Cardiac fibroblast (primary cell): Measurements from ENCODE around the gene NEK4.

Experiments
- DNase-seq, 2 donors: peaks; one replicate each; pipeline versions ENCODE4 v3.0.0 to v3.0.0-alpha.2; 2010; ENCODE audit warnings: low read depth in 2 of 2
- H3K4me3 ChIP-seq, 2 donors: replicated peaks in 1 of 2; 1 replicate in 1 of 2; 2 replicates in 1 of 2; pipeline ENCODE4 v1.5.1; 2011; ENCODE audit warnings: low read depth in 2 of 2, low read length in 2 of 2, mild to moderate bottlenecking in 2 of 2, moderate library complexity in 1 of 2
- TF ChIP-seq, protein P1 (sequence below): IDR thresholded peaks from one replicate; pipeline ENCODE4 v1.5.1; 2011; ENCODE audit warnings: low read depth, mild to moderate bottlenecking, low read length, inconsistent platforms

The NEK4 gene

DNA sequence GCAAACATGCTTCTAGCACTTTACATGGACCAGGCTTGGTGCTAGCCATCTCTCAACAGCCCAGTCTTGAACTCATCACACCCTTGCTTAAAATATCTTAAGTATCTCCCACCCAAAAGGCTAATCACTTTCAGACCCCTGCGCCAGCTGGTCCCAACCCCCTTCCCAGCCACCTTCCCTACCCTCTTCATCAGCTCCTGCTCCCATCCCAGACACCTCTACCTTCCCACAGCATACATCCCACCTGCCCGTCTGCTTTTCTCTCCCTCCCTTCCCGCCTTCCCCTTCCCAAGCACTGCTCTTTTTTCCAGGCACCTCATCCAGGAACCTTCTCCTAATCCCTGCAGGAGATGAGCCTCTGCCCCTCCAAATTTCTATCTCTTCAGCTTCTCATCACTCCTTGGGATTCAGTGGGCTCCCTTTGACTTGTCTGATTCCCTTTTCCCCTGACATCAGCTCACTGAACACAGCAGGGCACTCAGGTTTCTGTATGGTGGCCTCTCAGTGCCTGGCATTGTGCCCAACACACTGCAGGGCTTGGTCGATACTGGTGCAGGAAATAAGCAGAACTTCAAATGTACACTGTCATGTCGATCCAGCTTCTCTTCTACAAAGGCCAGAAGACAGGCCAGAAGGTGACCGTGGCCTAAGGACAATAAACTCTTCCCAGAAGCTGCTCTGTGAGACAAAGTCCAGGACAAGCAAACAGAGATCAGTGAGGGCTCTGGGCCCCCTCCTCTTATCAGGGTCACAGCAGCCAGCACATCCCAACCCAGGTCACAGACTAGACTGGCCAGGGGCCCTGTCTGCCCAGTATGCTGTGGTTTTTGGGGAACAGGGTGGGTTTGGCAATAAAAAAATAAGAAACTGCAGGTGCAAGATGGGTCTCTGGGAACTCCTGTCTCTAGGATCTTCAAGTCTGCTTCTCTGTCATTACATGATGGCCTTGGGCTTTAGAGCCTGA, 4.4 kb upstream of the NEK4 start:
- TF ChIP-seq, protein P1, sequence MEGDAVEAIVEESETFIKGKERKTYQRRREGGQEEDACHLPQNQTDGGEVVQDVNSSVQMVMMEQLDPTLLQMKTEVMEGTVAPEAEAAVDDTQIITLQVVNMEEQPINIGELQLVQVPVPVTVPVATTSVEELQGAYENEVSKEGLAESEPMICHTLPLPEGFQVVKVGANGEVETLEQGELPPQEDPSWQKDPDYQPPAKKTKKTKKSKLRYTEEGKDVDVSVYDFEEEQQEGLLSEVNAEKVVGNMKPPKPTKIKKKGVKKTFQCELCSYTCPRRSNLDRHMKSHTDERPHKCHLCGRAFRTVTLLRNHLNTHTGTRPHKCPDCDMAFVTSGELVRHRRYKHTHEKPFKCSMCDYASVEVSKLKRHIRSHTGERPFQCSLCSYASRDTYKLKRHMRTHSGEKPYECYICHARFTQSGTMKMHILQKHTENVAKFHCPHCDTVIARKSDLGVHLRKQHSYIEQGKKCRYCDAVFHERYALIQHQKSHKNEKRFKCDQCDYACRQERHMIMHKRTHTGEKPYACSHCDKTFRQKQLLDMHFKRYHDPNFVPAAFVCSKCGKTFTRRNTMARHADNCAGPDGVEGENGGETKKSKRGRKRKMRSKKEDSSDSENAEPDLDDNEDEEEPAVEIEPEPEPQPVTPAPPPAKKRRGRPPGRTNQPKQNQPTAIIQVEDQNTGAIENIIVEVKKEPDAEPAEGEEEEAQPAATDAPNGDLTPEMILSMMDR = no peak
- DNase-seq = no peak
- H3K4me3 ChIP-seq = no peak overlapping the region

DNA sequence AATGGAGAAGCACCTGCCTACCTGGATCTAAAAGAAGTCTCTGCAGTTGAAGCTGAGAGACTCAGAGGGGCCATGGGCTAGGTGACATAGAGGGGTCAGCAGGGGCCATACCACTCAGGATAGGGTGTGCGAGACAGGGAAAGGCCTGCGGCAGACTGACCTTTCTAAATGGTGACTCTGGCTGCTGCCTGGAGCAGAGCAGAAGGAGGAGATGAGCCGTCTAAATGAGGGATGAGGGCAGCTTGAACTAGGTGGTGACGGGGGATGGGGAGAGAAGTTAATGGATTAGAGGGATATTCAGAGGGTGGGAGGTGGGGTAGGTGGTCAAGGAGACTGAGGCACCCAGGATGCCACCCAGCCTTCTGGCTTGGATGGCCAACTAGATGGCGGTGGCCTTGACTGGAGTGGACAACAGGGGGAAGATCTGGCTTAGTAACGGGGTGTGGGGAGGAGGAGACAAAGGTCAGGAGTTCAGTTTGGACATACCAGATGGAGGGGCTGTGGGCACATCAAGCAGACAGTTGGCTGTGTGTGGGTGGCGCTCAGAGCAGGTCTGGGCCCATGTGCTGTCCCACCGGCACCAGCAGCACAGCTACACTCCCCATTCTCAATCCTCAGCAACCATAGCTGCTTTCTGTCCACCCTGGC, 3.5 kb upstream of the NEK4 start:
- no peak for DNase-seq
- TF ChIP-seq, protein P1 = no peak
- H3K4me3 ChIP-seq = no peak overlapping the region

DNA sequence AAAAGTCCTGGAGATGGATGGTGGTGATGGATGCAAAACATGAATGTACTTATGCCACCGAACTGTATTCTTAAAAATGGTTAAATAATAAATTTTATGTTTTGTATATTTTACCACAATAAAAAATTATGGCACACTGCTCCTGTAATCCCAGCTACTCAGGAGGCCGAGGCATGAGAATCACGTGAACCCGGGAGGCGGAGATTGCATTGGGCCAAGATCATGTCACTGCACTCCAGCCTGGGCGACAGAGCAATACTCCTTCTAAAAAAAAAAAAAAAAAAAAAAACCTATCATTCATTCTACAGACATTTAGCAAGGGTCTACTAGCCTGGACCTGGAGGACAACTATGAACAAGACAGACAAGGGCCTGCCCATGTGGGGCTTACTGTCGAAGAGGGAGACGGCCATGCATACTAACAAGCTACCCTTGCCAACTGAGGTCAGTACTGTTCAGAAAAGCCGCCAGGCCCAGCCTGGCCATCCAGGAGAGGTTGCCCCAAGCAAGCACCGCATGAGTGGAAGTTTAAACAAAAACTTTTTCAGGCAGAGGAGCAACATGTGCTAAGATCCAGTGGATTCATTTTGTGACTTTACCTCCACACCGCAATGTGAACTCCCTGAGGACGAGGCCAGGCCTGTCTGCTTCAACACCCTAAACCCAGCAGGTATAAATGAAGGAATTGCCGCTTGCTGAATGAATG, 2.8 kb upstream of the NEK4 start:
- TF ChIP-seq, protein P1 = no peak
- no peak overlapping the region for H3K4me3 ChIP-seq
- no peak for DNase-seq

DNA sequence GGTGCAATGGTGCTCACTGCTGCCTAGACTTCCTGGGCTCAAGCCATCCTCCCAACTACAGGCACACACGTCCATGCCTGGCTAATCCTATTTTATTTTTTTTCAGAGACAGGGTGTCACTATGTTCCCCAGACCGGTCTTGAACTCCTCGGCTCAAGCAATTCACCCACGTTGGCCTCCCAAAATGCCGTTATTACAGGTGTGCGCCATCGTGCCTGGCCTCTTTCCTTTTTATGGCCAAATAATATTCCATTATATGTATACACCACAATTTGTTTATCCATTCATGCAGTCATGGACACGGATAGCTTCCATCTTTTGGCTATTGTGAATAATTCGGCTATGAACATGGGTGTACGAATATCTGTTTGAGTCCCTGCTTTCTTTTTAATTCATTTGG, 962 bp upstream of the NEK4 start:
- DNase-seq = no peak
- TF ChIP-seq, protein P1 = no peak
- H3K4me3 ChIP-seq = no peak overlapping the region

DNA sequence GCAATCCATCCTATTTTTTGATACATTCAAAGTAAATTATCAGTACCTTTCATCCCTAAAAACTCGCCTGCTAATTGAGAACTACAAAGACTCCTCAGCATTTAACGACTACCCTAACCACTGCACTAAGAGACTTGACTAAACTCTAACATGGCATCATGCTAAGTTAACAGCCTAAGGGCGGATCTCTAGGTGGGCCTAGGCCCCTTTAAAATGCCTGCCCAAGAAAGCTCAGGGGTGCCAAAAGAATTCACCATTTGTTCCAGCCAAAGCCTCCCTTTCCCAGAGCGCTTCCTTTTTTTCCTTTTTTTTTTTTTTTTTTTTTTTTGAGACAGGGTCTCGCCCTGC, 568 bp upstream of the NEK4 start:
- no peak for DNase-seq
- H3K4me3 ChIP-seq = peak overlapping the region; percentile 87 to 97
- TF ChIP-seq, protein P1 = no peak

DNA sequence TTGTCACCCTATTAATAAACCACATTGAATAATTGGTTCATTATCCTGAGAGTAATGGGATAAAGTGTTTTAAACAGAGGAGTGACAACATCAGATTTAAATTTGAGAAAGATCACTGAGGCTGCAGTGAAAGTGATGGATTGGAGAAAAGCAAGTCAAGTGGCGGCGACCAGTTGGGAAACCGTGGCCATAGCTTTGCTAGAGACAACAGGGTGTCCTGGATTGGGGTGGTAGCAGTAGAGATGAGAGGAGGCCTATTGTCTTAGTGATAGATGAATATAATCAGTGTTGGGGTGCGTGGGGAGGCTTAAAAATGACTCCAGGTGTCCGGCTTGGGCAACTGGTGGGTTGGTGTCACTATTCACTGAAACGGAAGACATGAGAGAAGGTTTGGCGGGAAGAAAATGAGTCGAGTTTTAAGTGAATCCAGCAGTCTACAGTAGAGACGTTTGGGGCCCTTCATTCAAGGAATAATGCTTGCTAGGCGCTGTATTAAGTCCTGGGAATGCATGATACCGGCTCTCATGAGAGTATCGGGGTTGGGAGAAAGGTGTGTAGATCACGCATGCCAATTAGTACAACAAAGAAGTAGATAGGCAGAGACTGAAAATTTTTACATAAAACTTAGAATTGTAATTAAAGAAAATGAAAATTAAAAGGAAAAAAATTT, 819 bp downstream of the NEK4 start:
- TF ChIP-seq, protein P1 = no peak
- DNase-seq = peak in 1 of 2 donors; percentile 9
- H3K4me3 ChIP-seq = peak overlapping the region; percentile 87 to 97
